ENCODE results near the gene CFAP298.
"Not testable (repeated sequence)": the region's sequence is repeated elsewhere in the genome, so short reads cannot be mapped to it uniquely, and the experiment has no call there.

Gene CFAP298

DNA sequence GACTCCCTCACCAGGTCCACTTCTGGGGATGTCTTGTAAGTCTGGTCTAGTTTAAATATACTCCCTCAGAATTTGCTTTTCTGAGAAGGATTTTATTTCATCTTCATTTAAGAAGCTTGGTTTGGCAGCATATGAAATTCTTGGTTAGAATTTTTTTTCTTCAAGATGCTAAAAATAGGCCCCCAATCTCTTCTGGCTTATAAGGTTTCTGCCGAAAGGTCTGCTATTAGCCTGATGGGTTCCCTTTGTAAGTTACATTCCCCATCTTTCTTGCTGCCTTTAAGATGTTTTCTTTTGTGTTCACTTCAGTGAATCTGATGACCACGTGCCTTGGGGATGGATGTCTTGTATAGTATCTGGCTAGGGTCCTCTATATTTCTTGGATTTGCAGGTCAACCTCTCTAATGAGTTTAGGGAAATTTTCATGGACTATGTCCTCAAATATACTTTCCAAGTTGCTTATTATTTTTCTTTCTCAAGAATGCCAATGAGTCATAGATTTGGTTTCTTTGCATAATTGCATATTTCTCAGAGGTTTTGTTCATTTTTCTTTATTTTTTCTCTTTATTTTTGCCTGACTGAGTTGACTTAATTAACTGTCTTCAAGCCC, 46.2 kb downstream of the CFAP298 start:
- no peak for DNase-seq

GRCh38 chr21:32562915-32563314, 49.3 kb downstream of the CFAP298 start:
- no peak for DNase-seq

- no peak for DNase-seq
Measured at GRCh38 chr21:32562426-32562825, 49.8 kb downstream of the CFAP298 start.

- not testable (repeated sequence) for DNase-seq
Measured at GRCh38 chr21:32561476-32561875, 50.7 kb downstream of the CFAP298 start.

- no peak for DNase-seq
Measured at GRCh38 chr21:32560896-32561295, 51.3 kb downstream of the CFAP298 start.

DNA sequence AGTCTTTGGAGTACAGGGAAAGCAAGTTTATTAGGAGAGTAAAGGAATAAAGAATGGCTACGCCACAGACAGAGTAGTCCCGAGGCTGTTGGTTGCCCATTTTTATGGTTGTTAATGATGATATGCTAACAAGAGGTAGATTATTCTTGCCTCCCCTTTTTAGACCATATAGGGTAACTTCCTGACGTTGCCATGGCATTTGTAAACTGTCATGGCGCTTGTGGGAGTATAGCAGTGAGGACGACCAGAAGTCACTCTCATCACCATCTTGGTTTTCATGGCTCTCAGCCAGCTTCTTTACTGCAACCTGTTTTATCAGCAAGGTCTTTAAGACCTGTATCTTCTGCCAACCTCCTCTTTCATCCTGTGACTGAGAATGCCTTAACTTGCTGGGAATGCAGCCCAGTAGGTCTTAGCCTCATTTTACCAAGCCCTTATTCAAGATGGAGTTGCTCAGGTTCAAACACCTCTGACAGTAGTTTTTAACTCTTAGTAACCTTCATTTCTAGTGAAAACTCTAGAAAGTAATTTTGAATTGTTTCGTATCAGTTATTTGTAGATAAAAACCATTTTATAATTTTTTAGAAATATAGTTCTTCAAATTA, 53.1 kb downstream of the CFAP298 start:
- DNase-seq: no peak

GRCh38 chr21:32558106-32558505, 54.1 kb downstream of the CFAP298 start:
- no peak for DNase-seq

- DNase-seq: no peak
Measured at GRCh38 chr21:32554832-32555638, 57.1 kb downstream of the CFAP298 start.

DNA sequence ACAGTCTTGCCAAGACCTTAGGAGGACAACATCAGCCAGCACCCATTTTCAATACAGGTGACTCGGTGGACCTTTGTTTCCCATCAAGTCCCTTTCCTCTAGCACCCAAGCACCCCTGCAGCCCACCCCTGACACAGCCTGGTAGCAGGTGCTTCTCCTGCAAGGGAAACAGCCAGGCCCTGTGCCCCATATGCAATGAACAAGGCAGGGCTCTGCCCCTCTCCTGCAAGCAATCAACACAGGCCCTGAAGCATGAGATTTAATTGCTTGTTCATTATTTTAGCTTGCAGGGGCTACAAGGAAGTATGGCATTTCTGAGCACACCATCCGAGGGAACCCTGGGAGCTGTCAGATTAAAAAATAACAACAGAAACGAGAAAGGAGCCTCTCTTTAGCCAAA, 62.3 kb downstream of the CFAP298 start:
- DNase-seq: no peak

DNA sequence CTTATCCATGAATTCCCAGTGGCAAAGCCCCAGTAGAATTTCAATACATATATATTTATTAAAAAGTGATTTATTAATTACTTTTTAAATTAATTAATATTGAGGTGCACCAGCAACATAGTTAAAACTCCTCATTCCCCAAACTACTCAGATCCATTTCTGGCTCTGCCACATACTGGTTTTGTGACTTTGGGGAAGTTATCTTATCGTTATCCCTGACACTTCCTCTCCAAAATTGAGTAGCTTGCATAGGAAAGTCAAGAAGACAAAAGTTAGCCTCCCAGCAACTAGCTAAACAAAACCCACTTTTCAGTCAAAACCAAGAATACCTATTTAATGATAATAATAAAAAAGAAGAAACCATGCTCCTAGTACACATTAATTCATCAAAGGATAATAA, 62.7 kb downstream of the CFAP298 start:
- DNase-seq: no peak

Data from activated CD4-positive, alpha-beta T cell treated with anti-CD3 and anti-CD28 coated beads, Interleukin-2, amount 50 U/mL, for 4 hours (primary cell).